H9 (cell line): ENCODE results near the gene ZBTB8OS. TPM values are rescaled to one million over a fixed set of nuclear protein-coding genes. Genes with fewer than 3 reads are reported as not detected.
"Not testable (repeated sequence)": the region's sequence is repeated elsewhere in the genome, so short reads cannot be mapped to it uniquely, and the experiment has no call there.

Experiments used
- DNase-seq: peaks from one replicate; pipeline ENCODE4 v3.0.0-alpha.2; 2017
- H2AFZ ChIP-seq: one replicate; pipeline ENCODE4 v1.6.1; 2013; ENCODE audit warnings: mild to moderate bottlenecking, low read length, control low read depth, moderate library complexity
- H2AK5ac ChIP-seq: 2 replicates; pipeline ENCODE4 v1.6.1; 2013; ENCODE audit warnings: low read length, control low read depth, mixed read lengths; ENCODE audit not compliant: insufficient read length
- H2BK120ac ChIP-seq: one replicate; pipeline ENCODE4 v1.6.1; 2013; ENCODE audit warnings: low read depth, mild to moderate bottlenecking, low read length, control low read depth, inconsistent platforms; ENCODE audit not compliant: poor library complexity, severe bottlenecking
- H2BK12ac ChIP-seq: 2 replicates; pipeline ENCODE4 v1.6.1; 2013; ENCODE audit warnings: low read length, control low read depth, mixed read lengths, low read depth; ENCODE audit not compliant: insufficient read length
- H2BK15ac ChIP-seq: 2 replicates; pipeline ENCODE4 v1.6.1; 2013; ENCODE audit warnings: low read depth, low read length, control low read depth
- H2BK20ac ChIP-seq: one replicate; pipeline ENCODE4 v1.6.1; 2013; ENCODE audit warnings: low read depth, mild to moderate bottlenecking, low read length, control low read depth, inconsistent platforms; ENCODE audit not compliant: poor library complexity, severe bottlenecking
- H2BK5ac ChIP-seq: 2 replicates; pipeline ENCODE4 v1.6.1; 2013; ENCODE audit warnings: low read length, control low read depth, mixed read lengths; ENCODE audit not compliant: insufficient read length
- H3K14ac ChIP-seq: 2 replicates; pipeline ENCODE4 v1.6.1; 2013; ENCODE audit warnings: low read length, control low read depth; ENCODE audit not compliant: insufficient read depth
- H3K18ac ChIP-seq: 2 replicates; pipeline ENCODE4 v1.6.1; 2013; ENCODE audit warnings: low read depth, mild to moderate bottlenecking, mixed read lengths, low read length, control low read depth; ENCODE audit not compliant: insufficient read length
- H3K23ac ChIP-seq: 2 replicates; pipeline ENCODE4 v1.6.1; 2013; ENCODE audit warnings: low read length, control low read depth, mixed read lengths, low read depth; ENCODE audit not compliant: insufficient read length
- H3K23me2 ChIP-seq: 2 replicates; pipeline ENCODE4 v1.6.1; 2013; ENCODE audit warnings: low read depth, mild to moderate bottlenecking, mixed read lengths, low read length, control low read depth; ENCODE audit not compliant: insufficient read length, poor library complexity, severe bottlenecking
- H3K27ac ChIP-seq: 2 replicates; pipeline ENCODE4 v1.5.1; 2013; ENCODE audit warnings: low read length, control low read depth, mixed read lengths, low read depth; ENCODE audit not compliant: insufficient read length
- H3K27me3 ChIP-seq: 2 replicates; pipeline ENCODE4 v1.6.1; 2013; ENCODE audit warnings: low read length, control low read depth, inconsistent platforms; ENCODE audit not compliant: insufficient read depth
- H3K4ac ChIP-seq: 2 replicates; pipeline ENCODE4 v1.6.1; 2013; ENCODE audit warnings: low read depth, mild to moderate bottlenecking, control low read depth, inconsistent platforms, low read length, moderate library complexity
- H3K4me1 ChIP-seq: 2 replicates; pipeline ENCODE4 v1.6.1; 2013; ENCODE audit warnings: low read length, control low read depth, inconsistent platforms; ENCODE audit not compliant: insufficient read depth
- H3K4me2 ChIP-seq: 2 replicates; pipeline ENCODE4 v1.6.1; 2013; ENCODE audit warnings: low read length, control low read depth, mixed read lengths; ENCODE audit not compliant: insufficient read length, insufficient read depth
- H3K56ac ChIP-seq: 2 replicates; pipeline ENCODE4 v1.6.1; 2013; ENCODE audit warnings: low read depth, mild to moderate bottlenecking, mixed read lengths, low read length, control low read depth; ENCODE audit not compliant: insufficient read length
- H3K79me1 ChIP-seq: 2 replicates; pipeline ENCODE4 v1.6.1; 2013; ENCODE audit warnings: low read depth, mild to moderate bottlenecking, moderate library complexity, low read length, control low read depth, inconsistent platforms; ENCODE audit not compliant: insufficient read depth, poor library complexity, severe bottlenecking
- H3K79me2 ChIP-seq: 2 replicates; pipeline ENCODE4 v1.6.1; 2013; ENCODE audit warnings: low read length, control low read depth, inconsistent platforms; ENCODE audit not compliant: insufficient read depth
- H3K9ac ChIP-seq: 2 replicates; pipeline ENCODE4 v1.6.1; 2013; ENCODE audit warnings: low read length, control low read depth, mixed read lengths; ENCODE audit not compliant: insufficient read length; ENCODE audit errors: extremely low read depth
- H3K9me3 ChIP-seq: one replicate; pipeline ENCODE4 v1.6.1; 2013; ENCODE audit warnings: low read depth, low read length, inconsistent platforms; ENCODE audit not compliant: control insufficient read depth
- H3T11ph ChIP-seq: one replicate; pipeline ENCODE4 v1.6.1; 2013; ENCODE audit warnings: mild to moderate bottlenecking, low read length, control low read depth, inconsistent platforms
- H4K20me1 ChIP-seq: one replicate; pipeline ENCODE4 v1.6.1; 2013; ENCODE audit not compliant: control insufficient read depth, insufficient read length, insufficient read depth
- H4K5ac ChIP-seq: 2 replicates; pipeline ENCODE4 v1.6.1; 2013; ENCODE audit warnings: low read depth, mild to moderate bottlenecking, mixed read lengths, low read length, control low read depth; ENCODE audit not compliant: insufficient read length
- H4K8ac ChIP-seq: replicated peaks from 2 replicates; pipeline ENCODE4 v1.6.1; 2013; ENCODE audit warnings: low read length, control low read depth, mixed read lengths, low read depth; ENCODE audit not compliant: insufficient read length
- H4K91ac ChIP-seq: 2 replicates; pipeline ENCODE4 v1.6.1; 2013; ENCODE audit warnings: low read depth, mild to moderate bottlenecking, moderate library complexity, mixed read lengths, low read length, control low read depth; ENCODE audit not compliant: insufficient read length
- H3K27ac Mint-ChIP-seq, 3 experiments: 2 replicates in 2 of 3; 3 replicates in 1 of 3; pipeline ENCODE4 v1.8.0; 2020 to 2021; ENCODE audit warnings: mixed read lengths in 3 of 3, mild to moderate bottlenecking in 1 of 3, moderate library complexity in 1 of 3
- H3K27me3 Mint-ChIP-seq: 2 replicates; pipeline ENCODE4 v1.8.0; 2021; ENCODE audit warnings: low read depth, mild to moderate bottlenecking, moderate library complexity, mixed read lengths
- H3K36me3 Mint-ChIP-seq, 3 experiments: 2 replicates in 2 of 3; 3 replicates in 1 of 3; pipeline ENCODE4 v1.8.0; 2020 to 2021; ENCODE audit warnings: low read depth in 3 of 3, mixed read lengths in 3 of 3; ENCODE audit not compliant: insufficient read depth in 1 of 3
- H3K4me1 Mint-ChIP-seq, 2 experiments: 2 replicates each; pipeline ENCODE4 v1.8.0; 2020; ENCODE audit warnings: mixed read lengths in 2 of 2
- H3K4me3 Mint-ChIP-seq, 2 experiments: 2 replicates in 1 of 2; 3 replicates in 1 of 2; pipeline ENCODE4 v1.8.0; 2020 to 2021; ENCODE audit warnings: mild to moderate bottlenecking in 2 of 2, mixed read lengths in 2 of 2, moderate library complexity in 1 of 2
- H3K9me3 Mint-ChIP-seq, 2 experiments: 2 replicates in 1 of 2; 3 replicates in 1 of 2; pipeline ENCODE4 v1.8.0; 2020; ENCODE audit warnings: mild to moderate bottlenecking in 2 of 2, mixed read lengths in 2 of 2, moderate library complexity in 1 of 2
- CTCF ChIP-seq: fragments of 200-600 bp; sonication (generic); conservative IDR thresholded peaks from 3 replicates; pipeline ENCODE4 v1.8.0; 2021; ENCODE audit warnings: antibody characterized with exemption, mild to moderate bottlenecking
- WGBS: extraction: QIAGEN DNeasy Blood & Tissue Kit; methylation state at CpG from one replicate; pipeline ENCODE4 v1.1.7; 2013; ENCODE audit warnings: missing lambda C conversion rate, low lambda C conversion rate, mixed read lengths; ENCODE audit not compliant: insufficient read length; ENCODE audit errors: extremely low coverage; 5-methylcytosine and 5-hydroxymethylcytosine counted together
- total RNA-seq: library from RNA; stranded (reverse); gene quantifications from 2 replicates; pipeline ENCODE4 v1.2.1, GENCODE V29; 2021

Gene ZBTB8OS
- total RNA-seq, 1 experiment from 2014 or later: 59.4 TPM

DNA sequence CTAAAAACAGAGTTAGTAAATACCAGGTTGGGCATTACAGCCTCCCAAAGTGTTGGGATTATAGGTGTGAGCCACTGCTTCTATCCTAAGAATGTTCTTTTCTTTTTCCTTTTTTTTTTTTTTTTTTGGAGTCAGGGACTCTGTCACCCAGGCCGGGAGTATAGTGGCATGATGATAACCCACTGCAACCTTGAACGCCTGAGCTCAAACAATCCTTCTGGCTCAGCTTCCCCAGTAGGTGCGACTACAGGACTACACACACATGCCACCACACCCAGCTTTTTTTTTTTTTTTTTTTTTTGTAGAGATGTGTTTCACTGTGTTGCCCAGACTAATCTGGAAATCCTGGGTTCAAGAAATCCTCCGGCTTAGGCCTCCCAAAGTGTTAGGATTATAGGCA, 5.9 kb downstream of the ZBTB8OS start:
- Histone ChIP-seq H3K79me2 (peaks cover 14% of the 10 kb centered on the region), H3K23ac (no peak overlapping the region), H2AK5ac (no peak overlapping the region), H2BK15ac (no peak overlapping the region), H2AFZ (no peak overlapping the region), H4K91ac (no peak overlapping the region), H3T11ph (no peak overlapping the region), H2BK120ac (no peak overlapping the region), H3K4me1 (no peaks in the 10 kb centered on the region; the same call in 1 of the 2 replicates), H4K20me1 (no peaks in the 10 kb centered on the region), H2BK5ac (no peak overlapping the region), H2BK20ac (no peak overlapping the region), H3K4me2 (no peak overlapping the region), H3K27ac (no peak overlapping the region), H3K27me3 (no peaks in the 10 kb centered on the region), H3K56ac (no peak overlapping the region), H3K23me2 (no peaks in the 10 kb centered on the region), H3K18ac (no peak overlapping the region), H4K5ac (no peak overlapping the region), H2BK12ac (no peak overlapping the region), H3K9ac (no peak overlapping the region), H3K4ac (no peak overlapping the region), H3K79me1 (peaks cover 3% of the 10 kb centered on the region), H3K14ac (no peak overlapping the region), H4K8ac (no peak overlapping the region), H3K9me3 (no peaks in the 10 kb centered on the region)
- Mint-ChIP-seq H3K4me1 (peaks cover 16 to 18% of the 10 kb centered on the region in 2 experiments), H3K36me3 (peaks cover 19 to 26% (median 20%) of the 10 kb centered on the region in 3 experiments), H3K27me3 (no peaks in the 10 kb centered on the region), H3K27ac (0 out of 7 replicates have a peak overlapping the region, but pooled peaks of 1 of the 3 experiments have one; percentile 72), H3K4me3 (no peak overlapping the region), H3K9me3 (peaks cover 0 to 5% of the 10 kb centered on the region in 2 experiments; a peak in 3 of 5 replicates)
- TF ChIP-seq CTCF: no peak
- no peak for DNase-seq
- WGBS: no CpG with 5 or more reads among the region's 4 CpGs

- peaks cover 17 to 19% of the 10 kb centered on the region in 2 experiments for H3K4me1 Mint-ChIP-seq
- peaks cover 7 to 18% (median 9%) of the 10 kb centered on the region in 3 experiments; a peak in 6 of 7 replicates for H3K36me3 Mint-ChIP-seq
- H3K23me2 ChIP-seq, H2BK15ac ChIP-seq, H3K4ac ChIP-seq, H3K27me3 ChIP-seq, H3K79me2 ChIP-seq, H3K79me1 ChIP-seq, H3K9ac ChIP-seq, H4K20me1 ChIP-seq, H3K27ac ChIP-seq, H3K4me2 ChIP-seq, H4K8ac ChIP-seq, H3K23ac ChIP-seq, H3K9me3 ChIP-seq, DNase-seq, H2AK5ac ChIP-seq, H2BK120ac ChIP-seq, H3K4me1 ChIP-seq, H2BK12ac ChIP-seq, H3K56ac ChIP-seq, H2BK5ac ChIP-seq, H3K27me3 Mint-ChIP-seq, H3K14ac ChIP-seq, H2AFZ ChIP-seq, H3K18ac ChIP-seq, H4K5ac ChIP-seq, H3K9me3 Mint-ChIP-seq, H2BK20ac ChIP-seq, H3T11ph ChIP-seq, H4K91ac ChIP-seq: not testable (repeated sequence)
- peak overlapping the region in 2 of 3 experiments; percentile 23 to 53; a peak in 2 of 7 replicates for H3K27ac Mint-ChIP-seq
- WGBS: no CpG with 5 or more reads among the region's 8 CpGs
- H3K4me3 Mint-ChIP-seq: peak overlapping the region; percentile 6 to 17; a peak in 3 of 5 replicates
Measured at GRCh38 chr1:32642292-32642827, 8.0 kb downstream of the ZBTB8OS start.
